DND-41 (cell line): ENCODE results near the gene PRDX5.

Source experiments
- CTCF ChIP-seq: IDR thresholded peaks from 2 replicates; pipeline ENCODE4 v1.5.1; 2012; ENCODE audit warnings: borderline replicate concordance, low read length, moderate library complexity, mild to moderate bottlenecking; ENCODE audit not compliant: poor library complexity, severe bottlenecking; ENCODE audit errors: extremely low read depth
- EZH2 ChIP-seq: IDR thresholded peaks from 3 replicates; pipeline ENCODE4 v1.6.1; 2012; ENCODE audit warnings: borderline replicate concordance, low read depth, mild to moderate bottlenecking, moderate library complexity, low read length, inconsistent platforms; ENCODE audit not compliant: severe bottlenecking

- TF ChIP-seq CTCF (no peak), EZH2 (no peak)
These were observed 20.1 kb upstream of the PRDX5 start for GRCh38 chr11:64297699-64298358.
